AG04449 (cell line): ENCODE measurements around the gene OR10AG1.

Experiments used
- CTCF ChIA-PET: fragments of 350-600 bp; formaldehyde crosslinking; extraction: SDS; loops from one replicate; lab custom pipeline; 2021; ENCODE audit warnings: antibody characterized with exemption; lab: Yijun Ruan, JAX
- POLR2A ChIA-PET: fragments of 400-600, 350-600 bp; formaldehyde crosslinking; extraction: SDS; loops from one replicate; lab custom pipeline; 2020; ENCODE audit warnings: antibody characterized with exemption, inconsistent platforms; lab: Yijun Ruan, JAX
- DNase-seq: peaks from one replicate; pipeline ENCODE4 v3.0.0-alpha.2; 2010; ENCODE audit warnings: low read depth, low spot score
- H3K4me3 ChIP-seq: 2 replicates; pipeline ENCODE4 v1.5.1; 2011; ENCODE audit warnings: low read depth, mild to moderate bottlenecking, control low read depth, low read length
- CTCF ChIP-seq: IDR thresholded peaks from one replicate; pipeline ENCODE4 v1.5.1; 2011; ENCODE audit warnings: mild to moderate bottlenecking, moderate library complexity, low read length, control low read depth, inconsistent platforms; ENCODE audit not compliant: insufficient read depth; ENCODE audit errors: missing control alignments

The OR10AG1 gene, protein sequence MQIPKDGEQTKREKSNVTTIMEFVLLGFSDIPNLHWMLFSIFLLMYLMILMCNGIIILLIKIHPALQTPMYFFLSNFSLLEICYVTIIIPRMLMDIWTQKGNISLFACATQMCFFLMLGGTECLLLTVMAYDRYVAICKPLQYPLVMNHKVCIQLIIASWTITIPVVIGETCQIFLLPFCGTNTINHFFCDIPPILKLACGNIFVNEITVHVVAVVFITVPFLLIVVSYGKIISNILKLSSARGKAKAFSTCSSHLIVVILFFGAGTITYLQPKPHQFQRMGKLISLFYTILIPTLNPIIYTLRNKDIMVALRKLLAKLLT

GRCh38 chr11:55969845-55970244 lies at the start of gene OR10AG1:
Gene OR10AG1 (minus strand): TSS chr11:55969945. CDS start chr11:55969907, 38 bp downstream.
- POLR2A ChIA-PET, result no interaction called here
- no peak within 1 kb of the TSS for H3K4me3 ChIP-seq

GRCh38 chr11:56013805-56014204 lies 44.1 kb upstream of the OR10AG1 start:
- CTCF ChIA-PET, result no interaction called here
- POLR2A ChIA-PET, result no interaction called here
- no peak for DNase-seq
- no peak for TF ChIP-seq CTCF
- H3K4me3 ChIP-seq, result no peak overlapping the region

More at GRCh38 chr11:55969845-55970244, at the start of gene OR10AG1:
- TF ChIP-seq CTCF, result no peak
- CTCF ChIA-PET, result no interaction called here
- no peak for DNase-seq

- H3K4me3 ChIP-seq, result no peak overlapping the region
- DNase-seq, result no peak
- no peak for TF ChIP-seq CTCF
- POLR2A ChIA-PET, result no interaction called here
- CTCF ChIA-PET, result no interaction called here
These were observed 41.0 kb upstream of the OR10AG1 start for GRCh38 chr11:56010716-56011115.

- ChIA-PET CTCF (no interaction called here), POLR2A (no interaction called here)
- no peak within 1 kb of the TSS for H3K4me3 ChIP-seq
- no peak for DNase-seq
- TF ChIP-seq CTCF, result no peak
These were observed 24.8 kb upstream of the OR10AG1 start, which contains the start of gene OR5F1 for GRCh38 chr11:55994525-55994924. Gene OR5F1 (minus strand): TSS chr11:55994625. CDS start chr11:55994625, 0 bp downstream.

- TF ChIP-seq CTCF, result no peak
- ChIA-PET CTCF (no interaction called here), POLR2A (no interaction called here)
- no peak overlapping the region for H3K4me3 ChIP-seq
- DNase-seq, result no peak
These were observed 1.2 kb upstream of the OR10AG1 start for GRCh38 chr11:55970935-55971334.

- H3K4me3 ChIP-seq, result no peak overlapping the region
- POLR2A ChIA-PET, result no interaction called here
- TF ChIP-seq CTCF, result no peak
- CTCF ChIA-PET, result no interaction called here
- DNase-seq, result no peak
These were observed 1.8 kb downstream of the OR10AG1 start for GRCh38 chr11:55967914-55968313.
